PC-9 (cell line): Measurements from ENCODE around the gene TULP4. TPM values are rescaled to one million over a fixed set of nuclear protein-coding genes. Genes with fewer than 3 reads are reported as not detected.

ENCODE experiments used
- BruUV-seq: library from RNA; stranded (reverse); fragments of 400-500 nt; replicated peaks from 2 replicates; lab custom pipeline; 2021; lab: Mats Ljungman, UMichigan
- CTCF ChIA-PET: fragments of 300-600 bp; sonication (Branson Sonifier 250); formaldehyde crosslinking; loops from one replicate; lab custom pipeline; 2022; ENCODE audit warnings: antibody characterized with exemption; lab: Charles Lee
- POLR2A ChIA-PET: fragments of 300-600 bp; sonication (Branson Sonifier 250); formaldehyde crosslinking; loops from one replicate; lab custom pipeline; 2022; ENCODE audit warnings: antibody characterized with exemption; ENCODE audit not compliant: unreplicated experiment; lab: Charles Lee
- DNase-seq, 2 experiments: peaks; one replicate each; pipeline versions ENCODE4 v3.0.0 to v3.0.0-alpha.2; 2015 to 2022; ENCODE audit warnings: mixed read lengths in 1 of 2
- H2AFZ ChIP-seq: fragments of 200-600 bp; sonication (generic); 2 replicates; pipeline ENCODE4 v1.8.1; 2017; ENCODE audit warnings: antibody characterized with exemption
- H3F3A ChIP-seq: fragments of 200-600 bp; sonication (generic); 2 replicates; pipeline ENCODE4 v1.8.1; 2017; ENCODE audit warnings: antibody characterized with exemption, mild to moderate bottlenecking, low read depth; ENCODE audit not compliant: insufficient read depth
- H3K27ac ChIP-seq: fragments of 200-600 bp; sonication (generic); 2 replicates; pipeline ENCODE4 v1.6.1; 2016; ENCODE audit warnings: mixed run types
- H3K27me3 ChIP-seq: fragments of 200-600 bp; sonication (generic); 2 replicates; pipeline ENCODE4 v1.6.1; 2016; ENCODE audit warnings: low read depth, mixed run types; ENCODE audit not compliant: insufficient read depth
- H3K36me3 ChIP-seq: fragments of 200-600 bp; sonication (generic); 2 replicates; pipeline ENCODE4 v1.6.1; 2016; ENCODE audit warnings: low read depth, mixed run types
- H3K4me1 ChIP-seq: fragments of 200-600 bp; sonication (generic); replicated peaks from 2 replicates; pipeline ENCODE4 v1.6.1; 2016; ENCODE audit warnings: mixed run types; ENCODE audit not compliant: insufficient read depth
- H3K4me2 ChIP-seq: fragments of 200-600 bp; sonication (generic); 2 replicates; pipeline ENCODE4 v1.6.1; 2017; ENCODE audit warnings: mixed run types
- H3K4me3 ChIP-seq: fragments of 200-600 bp; sonication (generic); 2 replicates; pipeline ENCODE4 v1.6.1; 2016; ENCODE audit warnings: mixed run types
- H3K79me2 ChIP-seq: fragments of 200-600 bp; sonication (generic); 2 replicates; pipeline ENCODE4 v1.6.1; 2017; ENCODE audit warnings: low read depth, mixed run types
- H3K9me2 ChIP-seq: fragments of 200-600 bp; sonication (generic); 2 replicates; pipeline ENCODE4 v1.8.1; 2017; ENCODE audit warnings: mild to moderate bottlenecking; ENCODE audit not compliant: insufficient read depth
- H3K9me3 ChIP-seq: fragments of 200-600 bp; sonication (generic); 2 replicates; pipeline ENCODE4 v1.8.1; 2016; ENCODE audit warnings: low read depth; ENCODE audit not compliant: insufficient read depth
- H4K20me1 ChIP-seq: fragments of 200-600 bp; sonication (generic); 2 replicates; pipeline ENCODE4 v1.8.1; 2017; ENCODE audit not compliant: insufficient read depth
- EZH2 ChIP-seq: fragments of 200-600 bp; sonication (generic); IDR thresholded peaks from 2 replicates; pipeline ENCODE4 v1.8.0; 2017; ENCODE audit warnings: antibody characterized with exemption, low read depth
- intact Hi-C: fragments of 100-400 bp; cut with micrococcal nuclease; formaldehyde crosslinking; loops from one replicate; pipeline ENCODE4 v1.10.0; 2022; ENCODE audit not compliant: unreplicated experiment
- total RNA-seq: library from RNA; stranded (reverse); gene quantifications from 2 replicates; pipeline ENCODE4 v1.2.3, GENCODE V29; 2021
- TF ChIP-seq, protein P1 (sequence below): fragments of 200-600 bp; sonication (generic); conservative IDR thresholded peaks from 2 replicates; pipeline ENCODE4 v1.6.1; 2017; ENCODE audit warnings: mixed run types, antibody characterized with exemption, mild to moderate bottlenecking, moderate library complexity

Gene TULP4
- total RNA-seq, 1 experiment from 2014 or later, result 34.0 TPM

DNA sequence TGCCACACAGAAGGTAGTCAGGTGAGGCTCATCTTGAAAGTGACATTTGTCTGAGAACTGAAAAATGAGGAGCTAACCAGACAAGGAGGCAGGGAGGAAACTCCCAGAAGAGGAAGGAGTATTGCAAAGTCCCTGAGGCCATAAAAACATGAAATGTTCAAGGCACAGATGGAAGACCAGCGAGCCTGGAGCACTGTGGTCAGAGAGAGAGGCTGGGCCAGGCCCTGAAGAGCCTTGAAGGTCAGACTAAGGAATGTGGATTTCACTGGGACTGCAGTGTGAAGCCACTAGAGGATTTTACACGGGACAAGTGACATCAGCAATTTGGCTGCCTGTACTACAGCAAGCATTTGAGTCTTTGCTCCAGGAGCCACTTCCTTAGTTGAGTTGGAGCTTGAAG lies 226.5 kb downstream of the TULP4 start:
- Histone ChIP-seq H3F3A (no peaks in the 10 kb centered on the region), H3K4me2 (no peak overlapping the region), H3K4me1 (no peaks in the 10 kb centered on the region), H3K36me3 (no peaks in the 10 kb centered on the region), H3K9me3 (no peaks in the 10 kb centered on the region), H3K9me2 (no peaks in the 10 kb centered on the region), H3K27me3 (peaks cover 10% of the 10 kb centered on the region; the same call in 1 of the 2 replicates), H3K79me2 (no peaks in the 10 kb centered on the region), H4K20me1 (no peaks in the 10 kb centered on the region), H2AFZ (no peak overlapping the region), H3K27ac (no peak overlapping the region), H3K4me3 (no peak overlapping the region)
- ChIA-PET POLR2A (no interaction called here), CTCF (no interaction called here)
- intact Hi-C loops, result no loop called here
- TF ChIP-seq EZH2, result no peak
- TF ChIP-seq, protein P1, sequence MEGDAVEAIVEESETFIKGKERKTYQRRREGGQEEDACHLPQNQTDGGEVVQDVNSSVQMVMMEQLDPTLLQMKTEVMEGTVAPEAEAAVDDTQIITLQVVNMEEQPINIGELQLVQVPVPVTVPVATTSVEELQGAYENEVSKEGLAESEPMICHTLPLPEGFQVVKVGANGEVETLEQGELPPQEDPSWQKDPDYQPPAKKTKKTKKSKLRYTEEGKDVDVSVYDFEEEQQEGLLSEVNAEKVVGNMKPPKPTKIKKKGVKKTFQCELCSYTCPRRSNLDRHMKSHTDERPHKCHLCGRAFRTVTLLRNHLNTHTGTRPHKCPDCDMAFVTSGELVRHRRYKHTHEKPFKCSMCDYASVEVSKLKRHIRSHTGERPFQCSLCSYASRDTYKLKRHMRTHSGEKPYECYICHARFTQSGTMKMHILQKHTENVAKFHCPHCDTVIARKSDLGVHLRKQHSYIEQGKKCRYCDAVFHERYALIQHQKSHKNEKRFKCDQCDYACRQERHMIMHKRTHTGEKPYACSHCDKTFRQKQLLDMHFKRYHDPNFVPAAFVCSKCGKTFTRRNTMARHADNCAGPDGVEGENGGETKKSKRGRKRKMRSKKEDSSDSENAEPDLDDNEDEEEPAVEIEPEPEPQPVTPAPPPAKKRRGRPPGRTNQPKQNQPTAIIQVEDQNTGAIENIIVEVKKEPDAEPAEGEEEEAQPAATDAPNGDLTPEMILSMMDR, result no peak
- no peak for DNase-seq
- BruUV-seq, result no TSS peak

DNA sequence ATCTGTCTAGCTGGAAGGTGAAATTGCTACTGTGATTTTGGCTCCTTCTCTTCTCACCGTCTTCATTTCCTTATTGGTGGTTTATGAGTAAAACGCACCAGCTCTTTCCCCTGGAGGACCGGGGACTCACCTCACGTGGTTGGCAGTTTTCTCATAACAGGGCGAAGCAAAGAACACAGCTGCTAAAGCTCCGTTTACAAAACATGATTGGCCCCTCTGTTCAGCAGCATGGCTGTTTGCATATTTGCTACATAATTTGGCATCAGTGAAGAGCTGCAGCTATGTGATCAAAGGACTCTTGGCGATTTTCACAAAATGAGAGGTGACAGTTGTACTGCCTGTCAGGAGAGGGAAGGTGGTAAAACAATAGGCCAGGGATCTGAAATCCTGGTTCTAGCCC lies 227.1 kb downstream of the TULP4 start:
- H3K27ac ChIP-seq, result no peak overlapping the region
- H3K4me2 ChIP-seq, result no peak overlapping the region
- DNase-seq, result no peak
- no peaks in the 10 kb centered on the region for H3F3A ChIP-seq
- no peak overlapping the region for H3K4me3 ChIP-seq
- TF ChIP-seq, protein P1, result no peak
- no peak for TF ChIP-seq EZH2
- no peaks in the 10 kb centered on the region for H3K79me2 ChIP-seq
- no peaks in the 10 kb centered on the region for H3K4me1 ChIP-seq
- no TSS peak for BruUV-seq
- H4K20me1 ChIP-seq, result no peaks in the 10 kb centered on the region
- POLR2A ChIA-PET, result no interaction called here
- CTCF ChIA-PET, result interaction anchor here (0.6 kb wide), 1 partner anchor 137 kb away, joined by 7 read pairs; no protein-coding TSS in a partner anchor
- H3K27me3 ChIP-seq, result peaks cover 10% of the 10 kb centered on the region; the same call in 1 of the 2 replicates
- intact Hi-C loops, result no loop called here
- H3K36me3 ChIP-seq, result no peaks in the 10 kb centered on the region
- no peaks in the 10 kb centered on the region for H3K9me2 ChIP-seq
- no peak overlapping the region for H2AFZ ChIP-seq
- H3K9me3 ChIP-seq, result no peaks in the 10 kb centered on the region

DNA sequence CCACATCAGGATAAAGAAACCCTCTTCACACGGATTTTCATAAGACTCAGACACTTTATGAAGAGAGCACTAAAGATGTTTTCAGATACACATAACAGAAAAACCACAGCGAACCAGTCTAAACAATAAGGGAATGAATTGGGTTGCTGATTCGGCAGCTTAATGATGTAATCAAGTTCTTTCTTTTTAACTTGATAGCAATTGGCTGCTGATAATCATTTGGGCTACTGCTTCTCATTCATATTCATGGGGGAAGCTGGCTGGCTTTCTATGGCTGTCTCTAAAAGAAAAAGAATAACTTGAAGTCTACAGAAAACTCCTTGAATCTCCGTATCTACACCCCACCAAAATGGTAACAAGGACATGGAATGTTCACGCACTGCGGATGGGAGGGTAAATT lies 227.6 kb downstream of the TULP4 start:
- no peak overlapping the region for H2AFZ ChIP-seq
- H3K4me1 ChIP-seq, result no peaks in the 10 kb centered on the region
- POLR2A ChIA-PET, result no interaction called here
- no peak overlapping the region for H3K27ac ChIP-seq
- BruUV-seq, result no TSS peak
- intact Hi-C loops, result no loop called here
- H3K9me2 ChIP-seq, result no peaks in the 10 kb centered on the region
- no peak for DNase-seq
- H4K20me1 ChIP-seq, result no peaks in the 10 kb centered on the region
- H3K9me3 ChIP-seq, result no peaks in the 10 kb centered on the region
- H3K79me2 ChIP-seq, result no peaks in the 10 kb centered on the region
- CTCF ChIA-PET, result no interaction called here
- H3K4me3 ChIP-seq, result no peak overlapping the region
- TF ChIP-seq, protein P1, result no peak
- no peak for TF ChIP-seq EZH2
- no peaks in the 10 kb centered on the region for H3K36me3 ChIP-seq
- H3F3A ChIP-seq, result no peaks in the 10 kb centered on the region
- no peak overlapping the region for H3K4me2 ChIP-seq
- H3K27me3 ChIP-seq, result peaks cover 10% of the 10 kb centered on the region; the same call in 1 of the 2 replicates
